Astrocyte (in vitro differentiated cells and primary cell): ENCODE results near the gene TMEM167B. TPM values are rescaled to one million over a fixed set of nuclear protein-coding genes. Genes with fewer than 3 reads are reported as not detected.

Experiments used
- DNase-seq: peaks from one replicate; pipeline ENCODE4 v3.0.0-alpha.2; 2010; ENCODE audit warnings: low read depth
- FAIRE-seq: peaks from 2 replicates; lab custom pipeline; 2011; peaks lifted over from hg19 to GRCh38; lab: Jason Lieb, UNC
- H2AFZ ChIP-seq: 2 replicates; pipeline ENCODE4 v1.6.0; 2012; ENCODE audit warnings: low read depth, low read length, inconsistent platforms
- H3K27ac ChIP-seq: 2 replicates; pipeline ENCODE4 v1.5.1; 2011; ENCODE audit warnings: low read depth, low read length, inconsistent platforms
- H3K27me3 ChIP-seq: 2 replicates; pipeline ENCODE4 v1.6.0; 2011; ENCODE audit warnings: low read length, inconsistent platforms; ENCODE audit not compliant: insufficient read depth
- H3K36me3 ChIP-seq: 2 replicates; pipeline ENCODE4 v1.5.1; 2011; ENCODE audit warnings: low read length, inconsistent platforms; ENCODE audit not compliant: insufficient read depth
- H3K4me1 ChIP-seq: 2 replicates; pipeline ENCODE4 v1.5.1; 2011; ENCODE audit warnings: low read length, inconsistent platforms; ENCODE audit not compliant: insufficient read depth
- H3K4me2 ChIP-seq: 2 replicates; pipeline ENCODE4 v1.6.0; 2012; ENCODE audit warnings: low read length, inconsistent platforms
- H3K4me3 ChIP-seq: 2 replicates; pipeline ENCODE4 v1.5.1; 2011; ENCODE audit warnings: low read depth, mild to moderate bottlenecking, low read length, inconsistent platforms; ENCODE audit not compliant: insufficient read depth
- H3K79me2 ChIP-seq: 2 replicates; pipeline ENCODE4 v1.6.0; 2012; ENCODE audit warnings: mild to moderate bottlenecking, low read length, inconsistent platforms; ENCODE audit not compliant: insufficient read depth
- H3K9ac ChIP-seq: 2 replicates; pipeline ENCODE4 v1.6.0; 2012; ENCODE audit warnings: mild to moderate bottlenecking, low read length, inconsistent platforms
- H3K9me3 ChIP-seq: 2 replicates; pipeline ENCODE4 v1.5.1; 2012; ENCODE audit warnings: low read depth, mild to moderate bottlenecking, low read length, inconsistent platforms; ENCODE audit not compliant: insufficient read depth
- H4K20me1 ChIP-seq: 2 replicates; pipeline ENCODE4 v1.6.0; 2012; ENCODE audit warnings: low read length, inconsistent platforms; ENCODE audit not compliant: insufficient read depth
- H3K27ac Mint-ChIP-seq: one replicate; pipeline ENCODE4 v1.8.0; 2021; ENCODE audit warnings: mild to moderate bottlenecking, mixed read lengths; ENCODE audit not compliant: unreplicated experiment
- H3K27me3 Mint-ChIP-seq: one replicate; pipeline ENCODE4 v1.8.0; 2021; ENCODE audit warnings: low read depth, mixed read lengths; ENCODE audit not compliant: unreplicated experiment
- H3K36me3 Mint-ChIP-seq: one replicate; pipeline ENCODE4 v1.8.0; 2021; ENCODE audit warnings: low read depth, mixed read lengths; ENCODE audit not compliant: unreplicated experiment
- H3K4me1 Mint-ChIP-seq: one replicate; pipeline ENCODE4 v1.8.0; 2021; ENCODE audit warnings: low read depth, mixed read lengths; ENCODE audit not compliant: unreplicated experiment
- H3K4me3 Mint-ChIP-seq: one replicate; pipeline ENCODE4 v1.8.0; 2021; ENCODE audit warnings: mild to moderate bottlenecking, moderate library complexity, mixed read lengths; ENCODE audit not compliant: unreplicated experiment
- H3K9me3 Mint-ChIP-seq: one replicate; pipeline ENCODE4 v1.8.0; 2021; ENCODE audit warnings: mild to moderate bottlenecking, mixed read lengths; ENCODE audit not compliant: unreplicated experiment
- EZH2 ChIP-seq: IDR thresholded peaks from 2 replicates; pipeline ENCODE4 v1.6.1; 2012; ENCODE audit warnings: mild to moderate bottlenecking, low read length, inconsistent platforms; ENCODE audit not compliant: insufficient read depth
- total RNA-seq: library from RNA; stranded (reverse); gene quantifications from 2 replicates; pipeline ENCODE4 v1.2.1, GENCODE V29; 2021
- TF ChIP-seq, protein P1 (sequence below): IDR thresholded peaks from 2 replicates; pipeline ENCODE4 v1.5.1; 2011; ENCODE audit warnings: low read depth, mild to moderate bottlenecking, inconsistent platforms, low read length, moderate library complexity; ENCODE audit not compliant: insufficient read depth

TMEM167B gene
- total RNA-seq, 1 donor from 2014 or later, result 31.9 TPM

GRCh38 chr1:109137958-109138357 lies 47.4 kb downstream of the TMEM167B start:
- H3K27me3 Mint-ChIP-seq, result peaks cover 4% of the 10 kb centered on the region
- H3K4me3 ChIP-seq, result no peak overlapping the region
- no peak overlapping the region for H3K4me2 ChIP-seq
- TF ChIP-seq, protein P1, sequence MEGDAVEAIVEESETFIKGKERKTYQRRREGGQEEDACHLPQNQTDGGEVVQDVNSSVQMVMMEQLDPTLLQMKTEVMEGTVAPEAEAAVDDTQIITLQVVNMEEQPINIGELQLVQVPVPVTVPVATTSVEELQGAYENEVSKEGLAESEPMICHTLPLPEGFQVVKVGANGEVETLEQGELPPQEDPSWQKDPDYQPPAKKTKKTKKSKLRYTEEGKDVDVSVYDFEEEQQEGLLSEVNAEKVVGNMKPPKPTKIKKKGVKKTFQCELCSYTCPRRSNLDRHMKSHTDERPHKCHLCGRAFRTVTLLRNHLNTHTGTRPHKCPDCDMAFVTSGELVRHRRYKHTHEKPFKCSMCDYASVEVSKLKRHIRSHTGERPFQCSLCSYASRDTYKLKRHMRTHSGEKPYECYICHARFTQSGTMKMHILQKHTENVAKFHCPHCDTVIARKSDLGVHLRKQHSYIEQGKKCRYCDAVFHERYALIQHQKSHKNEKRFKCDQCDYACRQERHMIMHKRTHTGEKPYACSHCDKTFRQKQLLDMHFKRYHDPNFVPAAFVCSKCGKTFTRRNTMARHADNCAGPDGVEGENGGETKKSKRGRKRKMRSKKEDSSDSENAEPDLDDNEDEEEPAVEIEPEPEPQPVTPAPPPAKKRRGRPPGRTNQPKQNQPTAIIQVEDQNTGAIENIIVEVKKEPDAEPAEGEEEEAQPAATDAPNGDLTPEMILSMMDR, result no peak
- no peak for TF ChIP-seq EZH2
- no peaks in the 10 kb centered on the region for H3K36me3 Mint-ChIP-seq
- no peaks in the 10 kb centered on the region for H3K4me1 Mint-ChIP-seq
- no peaks in the 10 kb centered on the region for H4K20me1 ChIP-seq
- peaks cover 2% of the 10 kb centered on the region for H3K9me3 Mint-ChIP-seq
- H3K4me3 Mint-ChIP-seq, result no peak overlapping the region
- H3K36me3 ChIP-seq, result no peaks in the 10 kb centered on the region
- DNase-seq, result no peak
- H2AFZ ChIP-seq, result no peak overlapping the region
- no peak overlapping the region for H3K9ac ChIP-seq
- no peaks in the 10 kb centered on the region for H3K9me3 ChIP-seq
- H3K27ac ChIP-seq, result no peak overlapping the region
- H3K79me2 ChIP-seq, result no peaks in the 10 kb centered on the region
- FAIRE-seq, result no peak
- no peaks in the 10 kb centered on the region for H3K4me1 ChIP-seq
- H3K27ac Mint-ChIP-seq, result no peak overlapping the region
- H3K27me3 ChIP-seq, result no peaks in the 10 kb centered on the region

GRCh38 chr1:109138358-109138757 lies 47.8 kb downstream of the TMEM167B start:
- no peak overlapping the region for H3K27ac Mint-ChIP-seq
- peaks cover 4% of the 10 kb centered on the region for H3K27me3 Mint-ChIP-seq
- Histone ChIP-seq H3K9me3 (no peaks in the 10 kb centered on the region), H3K4me1 (no peaks in the 10 kb centered on the region), H3K4me2 (no peak overlapping the region), H3K4me3 (no peak overlapping the region), H3K27me3 (no peaks in the 10 kb centered on the region), H3K79me2 (no peaks in the 10 kb centered on the region), H3K27ac (no peak overlapping the region), H2AFZ (no peak overlapping the region), H4K20me1 (no peaks in the 10 kb centered on the region), H3K36me3 (no peaks in the 10 kb centered on the region), H3K9ac (no peak overlapping the region)
- no peaks in the 10 kb centered on the region for H3K4me1 Mint-ChIP-seq
- FAIRE-seq, result no peak
- no peaks in the 10 kb centered on the region for H3K36me3 Mint-ChIP-seq
- peaks cover 2% of the 10 kb centered on the region for H3K9me3 Mint-ChIP-seq
- DNase-seq, result no peak
- no peak overlapping the region for H3K4me3 Mint-ChIP-seq
- no peak for TF ChIP-seq EZH2
- TF ChIP-seq, protein P1, result no peak

DNA sequence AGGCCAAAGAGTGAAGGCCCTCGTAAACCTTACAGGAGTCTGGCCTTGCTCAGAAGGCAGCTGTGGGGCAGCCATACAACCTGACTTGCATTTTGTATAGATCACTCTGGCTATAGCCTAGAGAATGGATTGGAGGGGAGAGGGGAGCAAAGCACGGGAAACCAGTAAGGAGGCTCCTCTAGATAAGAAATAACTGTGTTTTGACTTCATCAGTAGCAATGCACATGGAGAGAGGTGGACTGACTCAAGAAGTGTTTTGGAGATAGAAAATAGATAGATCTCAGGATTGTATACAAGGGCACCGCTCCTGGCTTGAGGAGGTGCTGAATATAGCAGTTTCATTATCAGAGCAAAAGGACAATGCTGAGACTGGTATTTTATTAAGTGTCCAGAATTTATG lies 49.8 kb downstream of the TMEM167B start:
- no peaks in the 10 kb centered on the region for H3K36me3 Mint-ChIP-seq
- no peak for FAIRE-seq
- no peaks in the 10 kb centered on the region for H3K4me1 ChIP-seq

More for the DNA sequence above, 49.8 kb downstream of the TMEM167B start:
- no peak overlapping the region for H3K9ac ChIP-seq
- H3K27ac ChIP-seq, result no peak overlapping the region
- peaks cover 2% of the 10 kb centered on the region for H3K9me3 Mint-ChIP-seq
- H3K27ac Mint-ChIP-seq, result no peak overlapping the region
- H3K9me3 ChIP-seq, result no peaks in the 10 kb centered on the region
- no peak overlapping the region for H2AFZ ChIP-seq
- no peaks in the 10 kb centered on the region for H3K27me3 ChIP-seq
- no peaks in the 10 kb centered on the region for H4K20me1 ChIP-seq
- no peak overlapping the region for H3K4me3 ChIP-seq
- H3K4me3 Mint-ChIP-seq, result no peak overlapping the region
- H3K27me3 Mint-ChIP-seq, result peaks cover 1% of the 10 kb centered on the region
- no peak for DNase-seq
- H3K4me2 ChIP-seq, result no peak overlapping the region
- no peaks in the 10 kb centered on the region for H3K79me2 ChIP-seq
- no peaks in the 10 kb centered on the region for H3K36me3 ChIP-seq
- H3K4me1 Mint-ChIP-seq, result no peaks in the 10 kb centered on the region
- TF ChIP-seq EZH2, result no peak
- TF ChIP-seq, protein P1, result no peak
